ENCODE results near the gene ZBTB16.

- TF ChIP-seq POLR2A (IDR thresholded peaks at IDR 0.05; ENCODE audit: low read length) (no peak), GATA1 (IDR thresholded peaks at IDR 0.05; ENCODE audit: low read depth, low read length) (no peak)
Observed at GRCh38 chr11:114073007-114073827, 13.7 kb downstream of the ZBTB16 start.

All from erythroblast (primary cell).